Tibial nerve (tissue), 4 donors: ENCODE results near the gene EXOC8.

ENCODE experiments used
- EP300 ChIP-seq, 2 donors: sonication (generic); formaldehyde crosslinking; IDR thresholded peaks; one replicate each; pipeline ENCODE4 v1.6.1; 2017; ENCODE audit warnings: antibody characterized with exemption in 2 of 2, mild to moderate bottlenecking in 1 of 2
- POLR2A ChIP-seq, 2 donors: fragments of 450-650 bp; IDR thresholded peaks; one replicate each; pipeline ENCODE4 v1.6.1; 2017; ENCODE audit warnings: antibody characterized with exemption in 2 of 2, mild to moderate bottlenecking in 2 of 2, moderate library complexity in 2 of 2
- TF ChIP-seq, protein P1 (sequence below), 5 experiments: fragments of 200-600 bp in 3 of 5; fragments of 450-650 bp in 2 of 5; sonication (generic) in 3 of 5; IDR thresholded peaks; one replicate each; pipeline ENCODE4 v1.5.1; 2016 to 2019; ENCODE audit warnings: antibody characterized with exemption in 5 of 5, mild to moderate bottlenecking in 3 of 5, moderate library complexity in 2 of 5

DNA sequence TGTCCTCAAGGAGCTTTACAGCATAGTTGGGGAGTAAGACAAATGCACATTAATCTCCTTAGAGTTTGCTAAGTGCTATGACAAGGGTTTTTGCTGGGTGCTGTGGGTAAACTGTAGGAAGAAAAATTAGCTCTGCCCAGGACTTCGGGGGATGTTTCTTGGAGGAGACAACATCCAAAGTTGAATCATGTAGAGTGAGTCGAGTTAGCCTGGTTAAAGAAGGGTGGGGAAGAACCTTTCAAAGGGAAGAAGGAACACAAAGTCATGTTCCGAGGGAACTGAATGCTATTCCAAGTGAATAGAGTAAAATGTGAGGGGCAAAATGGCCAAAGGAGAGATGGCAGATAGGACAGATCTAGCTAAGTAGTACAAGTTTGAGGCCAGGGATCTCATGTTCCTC, 17.5 kb upstream of the EXOC8 start:
- TF ChIP-seq, protein P1, sequence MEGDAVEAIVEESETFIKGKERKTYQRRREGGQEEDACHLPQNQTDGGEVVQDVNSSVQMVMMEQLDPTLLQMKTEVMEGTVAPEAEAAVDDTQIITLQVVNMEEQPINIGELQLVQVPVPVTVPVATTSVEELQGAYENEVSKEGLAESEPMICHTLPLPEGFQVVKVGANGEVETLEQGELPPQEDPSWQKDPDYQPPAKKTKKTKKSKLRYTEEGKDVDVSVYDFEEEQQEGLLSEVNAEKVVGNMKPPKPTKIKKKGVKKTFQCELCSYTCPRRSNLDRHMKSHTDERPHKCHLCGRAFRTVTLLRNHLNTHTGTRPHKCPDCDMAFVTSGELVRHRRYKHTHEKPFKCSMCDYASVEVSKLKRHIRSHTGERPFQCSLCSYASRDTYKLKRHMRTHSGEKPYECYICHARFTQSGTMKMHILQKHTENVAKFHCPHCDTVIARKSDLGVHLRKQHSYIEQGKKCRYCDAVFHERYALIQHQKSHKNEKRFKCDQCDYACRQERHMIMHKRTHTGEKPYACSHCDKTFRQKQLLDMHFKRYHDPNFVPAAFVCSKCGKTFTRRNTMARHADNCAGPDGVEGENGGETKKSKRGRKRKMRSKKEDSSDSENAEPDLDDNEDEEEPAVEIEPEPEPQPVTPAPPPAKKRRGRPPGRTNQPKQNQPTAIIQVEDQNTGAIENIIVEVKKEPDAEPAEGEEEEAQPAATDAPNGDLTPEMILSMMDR (IDR thresholded peaks at IDR 0.05), result no peak
- no peak for TF ChIP-seq EP300 (IDR thresholded peaks at IDR 0.05)
- no peak for TF ChIP-seq POLR2A (IDR thresholded peaks at IDR 0.05)
